ENCODE measurements around the gene DCST2. TPM values are rescaled to one million over a fixed set of nuclear protein-coding genes. Genes with fewer than 3 reads are reported as not detected.

Gene DCST2
- total RNA-seq: 1 to 10 TPM; 1.1 to 1.5 TPM

- CTCF ChIA-PET: interaction anchor here (1.8 kb wide), 1 partner anchor 28 kb away, joined by 5 read pairs; no protein-coding TSS in a partner anchor
- Mint-ChIP-seq H3K9me3 (no peaks in the 10 kb centered on the region), H3K27ac (no peak within 1 kb of the TSS), H3K27me3 (ENCODE audit: low read depth) (no peaks in the 10 kb centered on the region), H3K4me3 (no peak within 1 kb of the TSS), H3K36me3 (ENCODE audit: low read depth) (no peaks in the 10 kb centered on the region), H3K4me1 (ENCODE audit: low read depth) (no peaks in the 10 kb centered on the region)
- intact Hi-C loops (cut with micrococcal nuclease): no loop called here
- no peak for DNase-seq
Observed at GRCh38 chr1:155033524-155033923, at the start of gene DCST2, which contains the start of gene DCST1. Gene DCST2, minus strand, starts transcription at chr1:155033781. Its CDS starts 80 bp downstream, at chr1:155033701. Gene DCST1, plus strand, starts transcription at chr1:155033824. Its CDS starts 213 bp downstream, at chr1:155034037.

- CTCF ChIA-PET: interaction anchor here (0.6 to 4.6 kb wide), 6 partner anchors 19 to 523 kb away, joined by 3 to 75 read pairs (median 28); partner anchors contain the start of genes EFNA4 and KRTCAP2
- H3K4me1 Mint-ChIP-seq (ENCODE audit: low read depth): peaks cover 44% of the 10 kb centered on the region
- no peak overlapping the region for H3K4me3 Mint-ChIP-seq
- H3K27me3 Mint-ChIP-seq (ENCODE audit: low read depth): peaks cover 42% of the 10 kb centered on the region
- H3K9me3 Mint-ChIP-seq: no peaks in the 10 kb centered on the region
- DNase-seq: no peak
- intact Hi-C loops (cut with micrococcal nuclease): loop anchor here (5.0 kb wide), 1 partner anchor 291 kb away; no protein-coding TSS in a partner anchor
- H3K27ac Mint-ChIP-seq: no peak overlapping the region
- no peaks in the 10 kb centered on the region for H3K36me3 Mint-ChIP-seq (ENCODE audit: low read depth)
Observed at GRCh38 chr1:155083052-155083541, 49.5 kb upstream of the DCST2 start.

GRCh38 chr1:155082301-155083051 lies 48.9 kb upstream of the DCST2 start:
- no peak overlapping the region for H3K27ac Mint-ChIP-seq
- intact Hi-C loops (cut with micrococcal nuclease): loop anchor here (5.0 kb wide), 1 partner anchor 290 kb away; no protein-coding TSS in a partner anchor
- H3K9me3 Mint-ChIP-seq: no peaks in the 10 kb centered on the region
- peaks cover 42% of the 10 kb centered on the region for H3K27me3 Mint-ChIP-seq (ENCODE audit: low read depth)
- CTCF ChIA-PET: interaction anchor here (1.8 to 4.6 kb wide), 4 partner anchors 18 to 88 kb away, joined by 4 to 75 read pairs (median 62); partner anchors contain the start of genes EFNA4 and KRTCAP2
- peaks cover 44% of the 10 kb centered on the region for H3K4me1 Mint-ChIP-seq (ENCODE audit: low read depth)
- no peak for DNase-seq
- peak overlapping the region; percentile 22 for H3K4me3 Mint-ChIP-seq
- H3K36me3 Mint-ChIP-seq (ENCODE audit: low read depth): no peaks in the 10 kb centered on the region

GRCh38 chr1:155081472-155082300 lies 48.1 kb upstream of the DCST2 start:
- CTCF ChIA-PET: interaction anchor here (0.6 to 4.2 kb wide), 7 partner anchors 10 to 86 kb away, joined by 3 to 75 read pairs (median 4); partner anchors contain the start of gene EFNA4
- Mint-ChIP-seq H3K9me3 (no peaks in the 10 kb centered on the region), H3K27ac (no peak overlapping the region), H3K4me3 (peak overlapping the region; percentile 28), H3K36me3 (ENCODE audit: low read depth) (no peaks in the 10 kb centered on the region), H3K4me1 (ENCODE audit: low read depth) (peaks cover 44% of the 10 kb centered on the region), H3K27me3 (ENCODE audit: low read depth) (peaks cover 42% of the 10 kb centered on the region)
- no peak for DNase-seq
- intact Hi-C loops (cut with micrococcal nuclease): loop anchor here (5.0 kb wide), 1 partner anchor 289 kb away; no protein-coding TSS in a partner anchor

GRCh38 chr1:155080312-155081228 lies 47.0 kb upstream of the DCST2 start:
- peaks cover 42% of the 10 kb centered on the region for H3K27me3 Mint-ChIP-seq (ENCODE audit: low read depth)
- H3K36me3 Mint-ChIP-seq (ENCODE audit: low read depth): no peaks in the 10 kb centered on the region
- peak; percentile 43 for DNase-seq
- CTCF ChIA-PET: interaction anchor here (0.6 to 1.9 kb wide), 6 partner anchors 11 to 109 kb away, joined by 3 to 4 read pairs (median 4); partner anchors contain the start of gene EFNA4
- H3K4me3 Mint-ChIP-seq: peak overlapping the region; percentile 15
- intact Hi-C loops (cut with micrococcal nuclease): loop anchor here (5.0 kb wide), 1 partner anchor 288 kb away; no protein-coding TSS in a partner anchor
- no peak overlapping the region for H3K27ac Mint-ChIP-seq
- H3K9me3 Mint-ChIP-seq: no peaks in the 10 kb centered on the region
- peaks cover 41% of the 10 kb centered on the region for H3K4me1 Mint-ChIP-seq (ENCODE audit: low read depth)

GRCh38 chr1:155079487-155080311 lies 46.1 kb upstream of the DCST2 start:
- Mint-ChIP-seq H3K27me3 (ENCODE audit: low read depth) (peaks cover 42% of the 10 kb centered on the region), H3K4me3 (peak overlapping the region; percentile 56), H3K36me3 (ENCODE audit: low read depth) (no peaks in the 10 kb centered on the region), H3K4me1 (ENCODE audit: low read depth) (peaks cover 39% of the 10 kb centered on the region), H3K27ac (no peak overlapping the region), H3K9me3 (no peaks in the 10 kb centered on the region)
- CTCF ChIA-PET: interaction anchor here (0.6 to 1.9 kb wide), 4 partner anchors 15 to 108 kb away, joined by 3 to 4 read pairs (median 4); no protein-coding TSS in a partner anchor
- DNase-seq: no peak
- intact Hi-C loops (cut with micrococcal nuclease): loop anchor here (5.0 kb wide), 1 partner anchor 287 kb away; no protein-coding TSS in a partner anchor

DNA sequence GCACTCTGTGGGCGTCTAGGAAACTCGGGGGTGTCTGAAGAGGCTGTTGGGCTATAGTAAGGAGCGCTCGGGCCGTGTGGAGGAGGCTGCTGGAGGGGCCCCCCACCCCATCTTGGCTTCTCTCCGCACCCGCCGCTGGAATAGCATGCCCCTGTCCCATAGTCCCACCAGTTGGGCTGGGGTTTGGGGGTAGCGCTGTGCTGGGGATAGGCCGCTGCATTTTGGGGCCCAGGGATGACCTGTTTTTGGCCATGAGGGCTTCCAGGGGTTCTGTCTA lies 45.6 kb upstream of the DCST2 start:
- Mint-ChIP-seq H3K4me1 (ENCODE audit: low read depth) (peaks cover 33% of the 10 kb centered on the region), H3K27ac (no peak overlapping the region), H3K27me3 (ENCODE audit: low read depth) (peaks cover 38% of the 10 kb centered on the region), H3K9me3 (no peaks in the 10 kb centered on the region), H3K4me3 (peak overlapping the region; percentile 56), H3K36me3 (ENCODE audit: low read depth) (no peaks in the 10 kb centered on the region)
- DNase-seq: no peak
- intact Hi-C loops (cut with micrococcal nuclease): no loop called here
- CTCF ChIA-PET: interaction anchor here (0.9 kb wide), 1 partner anchor 18 kb away, joined by 3 read pairs; no protein-coding TSS in a partner anchor

- intact Hi-C loops (cut with micrococcal nuclease): no loop called here
- Mint-ChIP-seq H3K36me3 (ENCODE audit: low read depth) (no peaks in the 10 kb centered on the region), H3K4me1 (ENCODE audit: low read depth) (peaks cover 32% of the 10 kb centered on the region), H3K27me3 (ENCODE audit: low read depth) (peaks cover 33% of the 10 kb centered on the region), H3K4me3 (peak within 1 kb of the TSS; percentile 56), H3K9me3 (no peaks in the 10 kb centered on the region), H3K27ac (no peak within 1 kb of the TSS)
- peak; percentile 63 for DNase-seq
- CTCF ChIA-PET: interaction anchor here (1.3 kb wide), 1 partner anchor 24 kb away, joined by 3 read pairs; no protein-coding TSS in a partner anchor
Observed at GRCh38 chr1:155078469-155079209, 45.1 kb upstream of the DCST2 start, which contains the start of gene EFNA3. Gene EFNA3, plus strand, starts transcription at chr1:155078837. Its CDS starts 105 bp downstream, at chr1:155078942.

DNA sequence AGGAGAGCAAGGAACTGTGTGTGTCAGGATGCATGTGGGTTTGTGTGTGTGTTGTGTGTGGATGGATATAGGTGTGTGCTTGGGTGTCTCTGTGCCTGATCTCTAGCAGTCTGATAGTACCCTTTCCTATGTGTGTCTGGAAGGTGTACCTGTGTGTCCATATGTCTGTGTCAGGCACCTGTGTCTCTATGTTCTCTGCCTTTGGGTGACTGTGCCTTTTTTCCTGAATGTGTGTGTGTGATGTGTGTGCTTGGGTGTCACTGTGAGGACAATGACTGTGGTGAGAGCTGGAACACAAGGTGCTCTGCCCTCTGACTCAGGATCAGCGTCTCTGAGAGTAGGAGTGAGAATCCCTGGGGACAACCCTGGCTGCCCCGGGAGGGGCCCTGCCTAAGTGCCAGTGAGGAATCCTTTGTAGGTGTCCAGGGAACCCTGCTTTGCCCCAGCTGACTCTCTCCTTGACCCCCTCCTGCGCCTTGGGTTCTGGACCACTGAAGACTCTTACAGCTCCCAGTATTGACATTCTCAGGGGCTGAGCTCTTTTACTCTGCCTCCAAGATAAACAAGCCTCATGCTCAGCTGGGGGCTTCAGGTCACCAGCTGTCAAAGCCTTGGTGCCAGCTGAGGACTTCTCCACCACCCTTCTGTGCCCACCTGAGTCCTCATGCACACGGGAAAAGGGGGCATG lies 44.3 kb upstream of the DCST2 start:
- H3K27me3 Mint-ChIP-seq (ENCODE audit: low read depth): peaks cover 26% of the 10 kb centered on the region
- peaks cover 30% of the 10 kb centered on the region for H3K4me1 Mint-ChIP-seq (ENCODE audit: low read depth)
- H3K4me3 Mint-ChIP-seq: no peak overlapping the region
- no peaks in the 10 kb centered on the region for H3K36me3 Mint-ChIP-seq (ENCODE audit: low read depth)
- H3K9me3 Mint-ChIP-seq: no peaks in the 10 kb centered on the region
- no peak for DNase-seq
- CTCF ChIA-PET: interaction anchor here (1.3 to 3.3 kb wide), 2 partner anchors 17 to 24 kb away, joined by 3 to 15 read pairs; no protein-coding TSS in a partner anchor
- H3K27ac Mint-ChIP-seq: no peak overlapping the region
- intact Hi-C loops (cut with micrococcal nuclease): no loop called here

Data from activated naive CD4-positive, alpha-beta T cell treated with anti-CD3 and anti-CD28 coated beads for 36 hours (primary cell).